Liver (tissue), 9 donors: ENCODE measurements around the gene TSHZ3. TPM values are rescaled to one million over a fixed set of nuclear protein-coding genes. Genes with fewer than 3 reads are reported as not detected.

ENCODE experiments used
- DNase-seq: peaks from one replicate; pipeline ENCODE4 v3.0.0-alpha.2; 2017; ENCODE audit warnings: low spot score
- H3K27ac ChIP-seq, 2 donors: one replicate each; pipeline ENCODE4 v1.7.0; 2013; ENCODE audit warnings: inconsistent platforms in 2 of 2, low read length in 2 of 2, control low read depth in 1 of 2, low read depth in 1 of 2, mild to moderate bottlenecking in 1 of 2
- H3K27me3 ChIP-seq, 4 donors: one replicate each; pipeline versions ENCODE4 v1.6.1 to v1.7.0; 2013; ENCODE audit warnings: low read length in 3 of 4, inconsistent platforms in 1 of 4, mild to moderate bottlenecking in 1 of 4, moderate library complexity in 1 of 4; ENCODE audit not compliant: control insufficient read depth in 4 of 4, insufficient read depth in 4 of 4
- H3K36me3 ChIP-seq, 4 donors: one replicate each; pipeline versions ENCODE4 v1.6.1 to v1.7.0; 2013; ENCODE audit warnings: low read length in 3 of 4, mild to moderate bottlenecking in 3 of 4, low read depth in 1 of 4, moderate library complexity in 1 of 4; ENCODE audit not compliant: control insufficient read depth in 4 of 4, insufficient read depth in 3 of 4
- H3K4me1 ChIP-seq, 4 donors: one replicate each; pipeline versions ENCODE4 v1.6.1 to v1.7.0; 2013; ENCODE audit warnings: low read length in 3 of 4, mild to moderate bottlenecking in 3 of 4, moderate library complexity in 1 of 4; ENCODE audit not compliant: control insufficient read depth in 4 of 4, insufficient read depth in 4 of 4
- H3K4me3 ChIP-seq, 3 donors: one replicate each; pipeline versions ENCODE4 v1.6.1 to v1.7.0; 2013; ENCODE audit warnings: low read length in 3 of 3, control low read depth in 1 of 3, low read depth in 1 of 3, mild to moderate bottlenecking in 1 of 3
- H3K9ac ChIP-seq, 2 donors: one replicate each; pipeline ENCODE4 v1.7.0; 2013; ENCODE audit warnings: low read length in 2 of 2, mild to moderate bottlenecking in 2 of 2, moderate library complexity in 2 of 2, control low read depth in 1 of 2, low read depth in 1 of 2
- H3K9me3 ChIP-seq, 4 donors: one replicate each; pipeline versions ENCODE4 v1.6.1 to v1.7.0; 2013; ENCODE audit warnings: low read length in 3 of 4; ENCODE audit not compliant: control insufficient read depth in 4 of 4
- CTCF ChIP-seq: fragments of 150-350 bp; IDR thresholded peaks from 2 replicates; pipeline ENCODE4 v1.5.1; 2017; ENCODE audit warnings: improper control_type of control experiment, low read depth, low read length; ENCODE audit not compliant: missing input control
- EGR1 ChIP-seq, 2 donors: IDR thresholded peaks; 2 replicates each; pipeline ENCODE4 v1.6.1; 2016 to 2018; ENCODE audit warnings: antibody characterized with exemption in 2 of 2, low read depth in 2 of 2
- FOXA1 ChIP-seq: IDR thresholded peaks from 2 replicates; pipeline ENCODE4 v1.6.1; 2016; ENCODE audit warnings: antibody characterized with exemption
- FOXA2 ChIP-seq: IDR thresholded peaks from 2 replicates; pipeline ENCODE4 v1.6.1; 2016; ENCODE audit warnings: antibody characterized with exemption
- GABPA ChIP-seq, 2 donors: IDR thresholded peaks in 1 of 2; conservative IDR thresholded peaks in 1 of 2; 2 replicates each; pipeline ENCODE4 v1.6.1; 2016; ENCODE audit warnings: antibody characterized with exemption in 2 of 2, mild to moderate bottlenecking in 1 of 2, moderate library complexity in 1 of 2
- HNF4A ChIP-seq, 2 donors: conservative IDR thresholded peaks; 2 replicates each; pipeline ENCODE4 v1.6.1; 2016; ENCODE audit warnings: antibody characterized with exemption in 2 of 2, mild to moderate bottlenecking in 2 of 2
- HNF4G ChIP-seq: IDR thresholded peaks from 2 replicates; pipeline ENCODE4 v1.6.1; 2016; ENCODE audit warnings: antibody characterized with exemption
- JUND ChIP-seq, 2 donors: IDR thresholded peaks; 2 replicates each; pipeline ENCODE4 v1.6.1; 2016; ENCODE audit warnings: antibody characterized with exemption in 2 of 2
- NR2F2 ChIP-seq: IDR thresholded peaks from 2 replicates; pipeline ENCODE4 v1.6.1; 2016; ENCODE audit warnings: antibody characterized with exemption
- RAD21 ChIP-seq, 2 donors: IDR thresholded peaks; 2 replicates each; pipeline ENCODE4 v1.6.1; 2016; ENCODE audit warnings: antibody characterized with exemption in 2 of 2, mild to moderate bottlenecking in 2 of 2
- REST ChIP-seq: IDR thresholded peaks from 2 replicates; pipeline ENCODE4 v1.6.1; 2016; ENCODE audit warnings: antibody characterized with exemption, mild to moderate bottlenecking
- RXRA ChIP-seq, 2 donors: IDR thresholded peaks; 2 replicates each; pipeline ENCODE4 v1.6.1; 2017 to 2018; ENCODE audit warnings: antibody characterized with exemption in 2 of 2, mild to moderate bottlenecking in 1 of 2
- SP1 ChIP-seq: IDR thresholded peaks from 2 replicates; pipeline ENCODE4 v1.6.1; 2018; ENCODE audit warnings: antibody characterized with exemption, mild to moderate bottlenecking
- TAF1 ChIP-seq: conservative IDR thresholded peaks from 2 replicates; pipeline ENCODE4 v1.6.1; 2016; ENCODE audit warnings: antibody characterized with exemption, mild to moderate bottlenecking
- YY1 ChIP-seq: IDR thresholded peaks from 2 replicates; pipeline ENCODE4 v1.6.1; 2016; ENCODE audit warnings: antibody characterized with exemption, mild to moderate bottlenecking
- WGBS: extraction: QIAGEN DNeasy Blood & Tissue Kit; methylation state at CpG from one replicate; pipeline ENCODE4 v1.1.7; 2013; 5-methylcytosine and 5-hydroxymethylcytosine counted together
- polyA plus RNA-seq, 2 donors: library from polyadenylated mRNA; stranded (reverse) in 1 of 2; unstranded in 1 of 2; fragments of 200-250 nt in 1 of 2; fragments of >200 nt in 1 of 2; fragmentation: Nextera tagmentation in 1 of 2; extraction: Ambion mirVana in 1 of 2; gene quantifications; one replicate each; pipeline versions ENCODE4 v1.2.1 to v1.2.3, GENCODE V29; 2013 to 2015
- total RNA-seq, 2 donors: library from RNA; depleted of rRNA; stranded (reverse); fragments of >200 nt; gene quantifications; one replicate each; pipeline ENCODE4 v1.2.3, GENCODE V29; 2014
- TF ChIP-seq, protein P1 (sequence below): IDR thresholded peaks from 2 replicates; pipeline ENCODE4 v1.6.1; 2016; ENCODE audit warnings: antibody characterized with exemption
- TF ChIP-seq, protein P2 (sequence below): IDR thresholded peaks from 2 replicates; pipeline ENCODE4 v1.6.1; 2016; ENCODE audit warnings: antibody characterized with exemption
- TF ChIP-seq, protein P3 (sequence below): IDR thresholded peaks from 2 replicates; pipeline ENCODE4 v1.6.1; 2016; ENCODE audit warnings: antibody characterized with exemption
- donor health status: healthy.
- donor health status: healthy.
- donor health status: healthy.
- donor health status: healthy.
- donor health status: healthy.

TSHZ3 gene
- total and polyA plus RNA-seq, 4 donors = 0.42 to 3.3 (median 0.68) TPM

DNA sequence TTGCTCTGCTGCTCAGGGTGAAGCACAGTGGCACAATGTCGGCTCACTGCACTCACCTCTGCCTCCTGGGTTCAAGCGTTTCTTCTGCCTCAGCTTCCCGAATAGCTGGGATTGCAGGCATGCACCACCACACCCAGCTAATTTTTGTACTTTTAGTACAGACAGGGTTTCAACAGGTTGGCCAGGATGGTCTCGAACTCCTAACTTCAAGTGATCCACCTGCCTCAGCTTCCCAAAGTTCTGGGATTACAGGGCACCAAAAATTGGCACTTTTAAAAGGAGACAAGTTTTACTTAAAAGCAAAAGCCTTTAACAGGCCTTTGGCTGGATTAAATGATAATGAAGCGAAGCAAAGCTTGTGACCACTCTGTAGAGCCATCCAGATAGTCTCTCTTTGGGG is 12.5 kb upstream of the TSHZ3 start:
- H3K9ac ChIP-seq = no peak overlapping the region
- H3K4me1 ChIP-seq = no peaks in the 10 kb centered on the region
- H3K27me3 ChIP-seq = peaks cover 0 to 24% (median 3%) of the 10 kb centered on the region in 4 donors
- WGBS = 78% methylated on average over 5 of the region's 5 CpGs
- TF ChIP-seq TAF1 = no peak
- TF ChIP-seq HNF4A (conservative IDR thresholded peaks at IDR 0.05) = no peak
- TF ChIP-seq RXRA (IDR thresholded peaks at IDR 0.05) = no peak
- no peak for TF ChIP-seq YY1
- no peak for TF ChIP-seq SP1
- TF ChIP-seq EGR1 (IDR thresholded peaks at IDR 0.05; ENCODE audit: low read depth in 2 of 2) = no peak
- TF ChIP-seq, protein P1, sequence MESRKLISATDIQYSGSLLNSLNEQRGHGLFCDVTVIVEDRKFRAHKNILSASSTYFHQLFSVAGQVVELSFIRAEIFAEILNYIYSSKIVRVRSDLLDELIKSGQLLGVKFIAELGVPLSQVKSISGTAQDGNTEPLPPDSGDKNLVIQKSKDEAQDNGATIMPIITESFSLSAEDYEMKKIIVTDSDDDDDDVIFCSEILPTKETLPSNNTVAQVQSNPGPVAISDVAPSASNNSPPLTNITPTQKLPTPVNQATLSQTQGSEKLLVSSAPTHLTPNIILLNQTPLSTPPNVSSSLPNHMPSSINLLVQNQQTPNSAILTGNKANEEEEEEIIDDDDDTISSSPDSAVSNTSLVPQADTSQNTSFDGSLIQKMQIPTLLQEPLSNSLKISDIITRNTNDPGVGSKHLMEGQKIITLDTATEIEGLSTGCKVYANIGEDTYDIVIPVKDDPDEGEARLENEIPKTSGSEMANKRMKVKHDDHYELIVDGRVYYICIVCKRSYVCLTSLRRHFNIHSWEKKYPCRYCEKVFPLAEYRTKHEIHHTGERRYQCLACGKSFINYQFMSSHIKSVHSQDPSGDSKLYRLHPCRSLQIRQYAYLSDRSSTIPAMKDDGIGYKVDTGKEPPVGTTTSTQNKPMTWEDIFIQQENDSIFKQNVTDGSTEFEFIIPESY = no peak
- TF ChIP-seq RAD21 (IDR thresholded peaks at IDR 0.05) = no peak
- no peak for TF ChIP-seq NR2F2
- TF ChIP-seq FOXA2 = no peak
- no peak for TF ChIP-seq HNF4G
- no peak for TF ChIP-seq JUND (IDR thresholded peaks at IDR 0.05)
- H3K4me3 ChIP-seq = no peak overlapping the region
- no peaks in the 10 kb centered on the region for H3K36me3 ChIP-seq
- no peaks in the 10 kb centered on the region for H3K9me3 ChIP-seq
- no peak for DNase-seq
- no peak overlapping the region for H3K27ac ChIP-seq

DNA sequence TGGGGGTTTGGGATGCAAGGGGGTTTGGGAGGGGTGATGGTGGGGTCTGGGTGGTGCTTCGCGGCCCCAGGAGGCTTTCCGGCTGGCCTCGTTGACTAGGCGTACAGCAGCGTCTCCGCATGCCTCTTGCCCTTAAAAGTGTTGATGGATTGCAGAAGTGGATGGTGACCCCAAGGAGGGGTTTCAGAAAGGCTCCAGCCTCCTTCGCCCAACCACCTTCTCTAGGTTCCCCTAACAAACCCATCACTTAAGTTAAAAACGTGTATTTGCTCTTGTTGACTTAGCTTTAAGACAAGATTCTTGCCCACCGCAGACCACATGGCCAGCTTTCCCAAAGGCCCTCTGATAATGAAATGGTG is 8.1 kb upstream of the TSHZ3 start:
- no peak overlapping the region for H3K9ac ChIP-seq
- no peak overlapping the region for H3K27ac ChIP-seq
- TF ChIP-seq YY1 (no peak), RAD21 (IDR thresholded peaks at IDR 0.05) (no peak), CTCF (no peak), NR2F2 (no peak), HNF4G (no peak), REST (no peak), JUND (IDR thresholded peaks at IDR 0.05) (no peak), FOXA1 (no peak), GABPA (IDR thresholded peaks at IDR 0.05 in 1 of 2, conservative IDR thresholded peaks at IDR 0.05 in 1 of 2) (no peak), SP1 (no peak), HNF4A (conservative IDR thresholded peaks at IDR 0.05) (no peak), RXRA (IDR thresholded peaks at IDR 0.05) (no peak), FOXA2 (no peak), TAF1 (no peak), EGR1 (IDR thresholded peaks at IDR 0.05; ENCODE audit: low read depth in 2 of 2) (no peak)
- TF ChIP-seq, protein P2, sequence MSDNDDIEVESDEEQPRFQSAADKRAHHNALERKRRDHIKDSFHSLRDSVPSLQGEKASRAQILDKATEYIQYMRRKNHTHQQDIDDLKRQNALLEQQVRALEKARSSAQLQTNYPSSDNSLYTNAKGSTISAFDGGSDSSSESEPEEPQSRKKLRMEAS = no peak
- TF ChIP-seq, protein P3, sequence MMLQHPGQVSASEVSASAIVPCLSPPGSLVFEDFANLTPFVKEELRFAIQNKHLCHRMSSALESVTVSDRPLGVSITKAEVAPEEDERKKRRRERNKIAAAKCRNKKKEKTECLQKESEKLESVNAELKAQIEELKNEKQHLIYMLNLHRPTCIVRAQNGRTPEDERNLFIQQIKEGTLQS = no peak
- TF ChIP-seq, protein P1 = no peak
- no peak for DNase-seq
- no peak overlapping the region for H3K4me3 ChIP-seq
- no peaks in the 10 kb centered on the region for H3K36me3 ChIP-seq
- 35% methylated on average over 10 of the region's 10 CpGs for WGBS
- H3K27me3 ChIP-seq = peaks cover 5 to 30% (median 10%) of the 10 kb centered on the region in 4 donors
- no peaks in the 10 kb centered on the region for H3K9me3 ChIP-seq
- no peaks in the 10 kb centered on the region for H3K4me1 ChIP-seq
